HEK293 (cell line): ENCODE results near the gene WIPI1.

Experiments used
- CTCF ChIP-seq: fragments of 450-650 bp; formaldehyde crosslinking; IDR thresholded peaks from 2 replicates; pipeline ENCODE4 v1.5.1; 2016; ENCODE audit warnings: missing biosample characterization, missing genetic modification characterization
- MEIS1 ChIP-seq: sonication (generic); formaldehyde crosslinking; IDR thresholded peaks from 2 replicates; pipeline ENCODE4 v1.8.1; 2022; ENCODE audit warnings: missing genetic modification reagents, mild to moderate bottlenecking, borderline replicate concordance
- RBAK ChIP-seq: fragments of 450-650 bp; formaldehyde crosslinking; IDR thresholded peaks from 2 replicates; pipeline ENCODE4 v1.5.1; 2016; ENCODE audit warnings: missing biosample characterization, missing genetic modification characterization
- ZBTB1 ChIP-seq: fragments of 450-650 bp; formaldehyde crosslinking; IDR thresholded peaks from 2 replicates; pipeline ENCODE4 v1.5.1; 2016; ENCODE audit warnings: missing biosample characterization, missing genetic modification characterization
- ZFP41 ChIP-seq: fragments of 450-650 bp; formaldehyde crosslinking; IDR thresholded peaks from 2 replicates; pipeline ENCODE4 v1.5.1; 2016; ENCODE audit warnings: missing biosample characterization, missing genetic modification characterization, borderline replicate concordance
- ZNF239 ChIP-seq: fragments of 450-650 bp; formaldehyde crosslinking; IDR thresholded peaks from 2 replicates; pipeline ENCODE4 v1.5.1; 2016; ENCODE audit warnings: missing biosample characterization, missing genetic modification characterization
- ZNF274 ChIP-seq, 2 experiments: fragments of 200-500 bp in 1 of 2; fragments of 450-650 bp in 1 of 2; sonication (Bioruptor generic) in 1 of 2; formaldehyde crosslinking in 1 of 2; IDR thresholded peaks; 2 replicates each; pipeline versions ENCODE4 v1.5.1 to v1.6.1; 2014 to 2016; ENCODE audit warnings: borderline replicate concordance in 1 of 2, inconsistent platforms in 1 of 2, low read length in 1 of 2, missing biosample characterization in 1 of 2, missing genetic modification characterization in 1 of 2
- ZNF558 ChIP-seq: fragments of 450-650 bp; formaldehyde crosslinking; IDR thresholded peaks from 2 replicates; pipeline ENCODE4 v1.5.1; 2016; ENCODE audit warnings: missing biosample characterization, missing genetic modification characterization
- ZNF560 ChIP-seq: fragments of 450-650 bp; formaldehyde crosslinking; IDR thresholded peaks from 2 replicates; pipeline ENCODE4 v1.5.1; 2017; ENCODE audit warnings: missing biosample characterization, missing genetic modification characterization, borderline replicate concordance
- ZNF610 ChIP-seq: fragments of 450-650 bp; formaldehyde crosslinking; IDR thresholded peaks from 2 replicates; pipeline ENCODE4 v1.5.1; 2016; ENCODE audit warnings: missing biosample characterization, missing genetic modification characterization, borderline replicate concordance
- ZNF645 ChIP-seq: fragments of 450-650 bp; formaldehyde crosslinking; IDR thresholded peaks from 2 replicates; pipeline ENCODE4; 2016; ENCODE audit warnings: missing biosample characterization, missing genetic modification characterization
- ZNF777 ChIP-seq: fragments of 450-650 bp; formaldehyde crosslinking; IDR thresholded peaks from 2 replicates; pipeline ENCODE4 v1.5.1; 2017; ENCODE audit warnings: missing biosample characterization, missing genetic modification characterization, borderline replicate concordance

- TF ChIP-seq ZBTB1 (tag by site-specific recombination), result no peak
- no peak for TF ChIP-seq ZNF777 (tag by site-specific recombination)
- TF ChIP-seq ZNF610 (tag by site-specific recombination), result no peak
- TF ChIP-seq CTCF (tag by site-specific recombination), result no peak
- TF ChIP-seq RBAK (tag by site-specific recombination), result no peak
- no peak for TF ChIP-seq ZNF560 (tag by site-specific recombination)
- no peak for TF ChIP-seq ZNF645
- TF ChIP-seq ZNF558, result no peak
- no peak for TF ChIP-seq ZFP41 (tag by site-specific recombination)
- no peak for TF ChIP-seq ZNF239 (tag by site-specific recombination)
- TF ChIP-seq ZNF274 (IDR thresholded peaks at IDR 0.05; ENCODE audit: low read length), result no peak
- no peak for TF ChIP-seq ZNF274 (tag by site-specific recombination; IDR thresholded peaks at IDR 0.05; ENCODE audit: borderline replicate concordance)
- no peak for TF ChIP-seq MEIS1 (CRISPR knock-in tag)
These were observed 37.8 kb upstream of the WIPI1 start for GRCh38 chr17:68495081-68495480.
